ENCODE results near the gene TSTD1. TPM values are rescaled to one million over a fixed set of nuclear protein-coding genes. Genes with fewer than 3 reads are reported as not detected.

TSTD1 gene
- total RNA-seq, 1 experiment from 2014 or later, result 20.1 TPM

DNA sequence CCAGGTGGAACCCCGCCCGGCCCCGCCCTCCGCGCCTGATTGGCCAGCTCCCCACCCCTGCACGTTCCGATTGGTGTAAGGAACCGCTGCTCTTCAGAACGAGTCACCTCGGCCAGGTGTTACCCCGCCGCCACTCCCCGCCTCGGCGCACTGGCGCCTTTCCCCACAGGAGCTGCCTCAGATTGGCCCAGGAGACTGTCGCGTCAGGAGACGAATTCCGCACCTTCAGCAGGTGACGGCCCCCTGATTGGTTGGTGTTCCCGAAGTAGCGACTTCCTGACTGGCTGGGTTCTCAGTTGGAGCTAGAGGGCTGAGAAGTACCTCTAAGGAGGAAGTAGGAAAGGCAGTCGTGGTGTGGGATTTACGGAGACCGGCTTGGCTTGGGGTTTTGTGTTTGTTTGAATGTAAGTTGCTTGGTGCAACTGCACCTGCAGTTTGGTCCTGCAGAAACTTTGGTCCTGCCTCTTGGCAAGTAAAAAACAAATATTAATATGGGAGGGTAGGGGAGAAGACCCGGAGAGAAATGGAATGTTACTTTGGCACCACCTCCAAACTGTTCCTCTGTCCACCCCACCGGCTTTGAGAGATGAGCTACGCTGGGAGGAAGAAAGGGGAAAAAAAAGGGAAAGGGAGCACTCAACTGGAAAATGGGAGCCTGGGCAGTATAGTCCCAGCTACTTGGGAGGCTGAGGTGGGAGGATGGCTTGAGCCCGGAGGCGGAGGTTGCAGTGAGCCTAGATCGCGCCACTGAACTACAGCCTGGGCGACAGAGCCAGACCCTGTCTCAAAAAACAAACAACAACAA lies 17.4 kb downstream of the TSTD1 start:
- BruUV-seq (replicated peaks), result TSS peak; percentile 83

GRCh38 chr1:161020509-161021164 lies 18.1 kb downstream of the TSTD1 start, which contains the start of gene F11R:
Gene F11R (minus strand): TSS chr1:161021152. CDS start chr1:161021073, 79 bp downstream.
- BruUV-seq (replicated peaks), result TSS peak; percentile 77
- intact Hi-C loops (cut with micrococcal nuclease; ENCODE audit: unreplicated experiment), result no loop called here
- H3K4me1 ChIP-seq (ENCODE audit: control insufficient read depth, insufficient read depth, low read length), result peaks cover 27% of the 10 kb centered on the region
- peak; percentile 68 for ATAC-seq
- no peak; the same call in 1 of the 2 replicates for TF ChIP-seq POLR2AphosphoS5 (IDR thresholded peaks at IDR 0.05; ENCODE audit: low read depth, low read length)
- no peak for TF ChIP-seq TCF7L2 (IDR thresholded peaks at IDR 0.05; ENCODE audit: low read depth, low read length)
- no peak for TF ChIP-seq SIN3A (IDR thresholded peaks at IDR 0.05; ENCODE audit: borderline replicate concordance, insufficient read depth, low read depth, low read length)
- TF ChIP-seq, protein P1, sequence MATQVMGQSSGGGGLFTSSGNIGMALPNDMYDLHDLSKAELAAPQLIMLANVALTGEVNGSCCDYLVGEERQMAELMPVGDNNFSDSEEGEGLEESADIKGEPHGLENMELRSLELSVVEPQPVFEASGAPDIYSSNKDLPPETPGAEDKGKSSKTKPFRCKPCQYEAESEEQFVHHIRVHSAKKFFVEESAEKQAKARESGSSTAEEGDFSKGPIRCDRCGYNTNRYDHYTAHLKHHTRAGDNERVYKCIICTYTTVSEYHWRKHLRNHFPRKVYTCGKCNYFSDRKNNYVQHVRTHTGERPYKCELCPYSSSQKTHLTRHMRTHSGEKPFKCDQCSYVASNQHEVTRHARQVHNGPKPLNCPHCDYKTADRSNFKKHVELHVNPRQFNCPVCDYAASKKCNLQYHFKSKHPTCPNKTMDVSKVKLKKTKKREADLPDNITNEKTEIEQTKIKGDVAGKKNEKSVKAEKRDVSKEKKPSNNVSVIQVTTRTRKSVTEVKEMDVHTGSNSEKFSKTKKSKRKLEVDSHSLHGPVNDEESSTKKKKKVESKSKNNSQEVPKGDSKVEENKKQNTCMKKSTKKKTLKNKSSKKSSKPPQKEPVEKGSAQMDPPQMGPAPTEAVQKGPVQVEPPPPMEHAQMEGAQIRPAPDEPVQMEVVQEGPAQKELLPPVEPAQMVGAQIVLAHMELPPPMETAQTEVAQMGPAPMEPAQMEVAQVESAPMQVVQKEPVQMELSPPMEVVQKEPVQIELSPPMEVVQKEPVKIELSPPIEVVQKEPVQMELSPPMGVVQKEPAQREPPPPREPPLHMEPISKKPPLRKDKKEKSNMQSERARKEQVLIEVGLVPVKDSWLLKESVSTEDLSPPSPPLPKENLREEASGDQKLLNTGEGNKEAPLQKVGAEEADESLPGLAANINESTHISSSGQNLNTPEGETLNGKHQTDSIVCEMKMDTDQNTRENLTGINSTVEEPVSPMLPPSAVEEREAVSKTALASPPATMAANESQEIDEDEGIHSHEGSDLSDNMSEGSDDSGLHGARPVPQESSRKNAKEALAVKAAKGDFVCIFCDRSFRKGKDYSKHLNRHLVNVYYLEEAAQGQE (IDR thresholded peaks at IDR 0.05; ENCODE audit: insufficient read depth in 1 of 2, low read depth in 2 of 2, low read length in 1 of 2), result no peak
- TF ChIP-seq, protein P2, sequence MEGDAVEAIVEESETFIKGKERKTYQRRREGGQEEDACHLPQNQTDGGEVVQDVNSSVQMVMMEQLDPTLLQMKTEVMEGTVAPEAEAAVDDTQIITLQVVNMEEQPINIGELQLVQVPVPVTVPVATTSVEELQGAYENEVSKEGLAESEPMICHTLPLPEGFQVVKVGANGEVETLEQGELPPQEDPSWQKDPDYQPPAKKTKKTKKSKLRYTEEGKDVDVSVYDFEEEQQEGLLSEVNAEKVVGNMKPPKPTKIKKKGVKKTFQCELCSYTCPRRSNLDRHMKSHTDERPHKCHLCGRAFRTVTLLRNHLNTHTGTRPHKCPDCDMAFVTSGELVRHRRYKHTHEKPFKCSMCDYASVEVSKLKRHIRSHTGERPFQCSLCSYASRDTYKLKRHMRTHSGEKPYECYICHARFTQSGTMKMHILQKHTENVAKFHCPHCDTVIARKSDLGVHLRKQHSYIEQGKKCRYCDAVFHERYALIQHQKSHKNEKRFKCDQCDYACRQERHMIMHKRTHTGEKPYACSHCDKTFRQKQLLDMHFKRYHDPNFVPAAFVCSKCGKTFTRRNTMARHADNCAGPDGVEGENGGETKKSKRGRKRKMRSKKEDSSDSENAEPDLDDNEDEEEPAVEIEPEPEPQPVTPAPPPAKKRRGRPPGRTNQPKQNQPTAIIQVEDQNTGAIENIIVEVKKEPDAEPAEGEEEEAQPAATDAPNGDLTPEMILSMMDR (IDR thresholded peaks at IDR 0.05), result no peak
- no peaks in the 10 kb centered on the region for H3K27me3 ChIP-seq (ENCODE audit: control insufficient read depth, insufficient read depth, low read length)
- H3K36me3 ChIP-seq (ENCODE audit: control insufficient read depth, insufficient read depth, low read length), result peaks cover 3% of the 10 kb centered on the region; the same call in 1 of the 2 replicates
- CTCF ChIA-PET, result interaction anchor here (0.6 to 1.8 kb wide), 5 partner anchors 17 to 726 kb away, joined by 3 to 10 read pairs (median 7); no protein-coding TSS in a partner anchor
- in situ Hi-C loops (cut with HindIII; ENCODE audit: low pct_unique_long_range_greater_than_20kb, low sequenced_read_pairs), result no loop called here
- no peak for DNase-seq (ENCODE audit: low read depth, low spot score)
- no peaks in the 10 kb centered on the region for H3K9me3 ChIP-seq (ENCODE audit: control insufficient read depth, insufficient read depth, low read depth, low read length)
- H3K4me3 ChIP-seq (ENCODE audit: low read depth in 2 of 2, low read length in 2 of 2), result peak within 1 kb of the TSS; percentile 87 to 97
- POLR2A ChIA-PET, result interaction anchor here (0.6 to 0.7 kb wide), 3 partner anchors 53 to 146 kb away, joined by 5 to 8 read pairs (median 5); partner anchors contain the start of gene PPOX
- H3K27ac ChIP-seq (ENCODE audit: low read length), result peak within 1 kb of the TSS; percentile 67

More for the DNA sequence above, 17.4 kb downstream of the TSTD1 start:
- no peak for DNase-seq (ENCODE audit: low read depth, low spot score)
- Histone ChIP-seq H3K9me3 (ENCODE audit: control insufficient read depth, insufficient read depth, low read depth, low read length) (no peaks in the 10 kb centered on the region), H3K36me3 (ENCODE audit: control insufficient read depth, insufficient read depth, low read length) (peaks cover 3% of the 10 kb centered on the region; the same call in 1 of the 2 replicates), H3K4me3 (ENCODE audit: low read depth in 2 of 2, low read length in 2 of 2) (peak overlapping the region; percentile 87 to 97), H3K27ac (ENCODE audit: low read length) (peak overlapping the region; percentile 67), H3K4me1 (ENCODE audit: control insufficient read depth, insufficient read depth, low read length) (peaks cover 27% of the 10 kb centered on the region), H3K27me3 (ENCODE audit: control insufficient read depth, insufficient read depth, low read length) (no peaks in the 10 kb centered on the region)
- CTCF ChIA-PET, result interaction anchor here (0.6 to 1.8 kb wide), 4 partner anchors 17 to 727 kb away, joined by 3 to 10 read pairs (median 7); no protein-coding TSS in a partner anchor
- in situ Hi-C loops (cut with HindIII; ENCODE audit: low pct_unique_long_range_greater_than_20kb, low sequenced_read_pairs) (no loop called here), intact Hi-C loops (cut with micrococcal nuclease; ENCODE audit: unreplicated experiment) (no loop called here)
- POLR2A ChIA-PET, result interaction anchor here (0.6 to 0.7 kb wide), 3 partner anchors 52 to 145 kb away, joined by 5 to 8 read pairs (median 5); partner anchors contain the start of gene PPOX
- ATAC-seq, result peak; percentile 94
- TF ChIP-seq, protein P1 (IDR thresholded peaks at IDR 0.05; ENCODE audit: insufficient read depth in 1 of 2, low read depth in 2 of 2, low read length in 1 of 2), result no peak
- TF ChIP-seq TCF7L2 (IDR thresholded peaks at IDR 0.05; ENCODE audit: low read depth, low read length) (no peak), POLR2AphosphoS5 (IDR thresholded peaks at IDR 0.05; ENCODE audit: low read depth, low read length) (peak; percentile 33; the same call in 1 of the 2 replicates)
